ENCODE results near the gene CCDC102A.

DNA sequence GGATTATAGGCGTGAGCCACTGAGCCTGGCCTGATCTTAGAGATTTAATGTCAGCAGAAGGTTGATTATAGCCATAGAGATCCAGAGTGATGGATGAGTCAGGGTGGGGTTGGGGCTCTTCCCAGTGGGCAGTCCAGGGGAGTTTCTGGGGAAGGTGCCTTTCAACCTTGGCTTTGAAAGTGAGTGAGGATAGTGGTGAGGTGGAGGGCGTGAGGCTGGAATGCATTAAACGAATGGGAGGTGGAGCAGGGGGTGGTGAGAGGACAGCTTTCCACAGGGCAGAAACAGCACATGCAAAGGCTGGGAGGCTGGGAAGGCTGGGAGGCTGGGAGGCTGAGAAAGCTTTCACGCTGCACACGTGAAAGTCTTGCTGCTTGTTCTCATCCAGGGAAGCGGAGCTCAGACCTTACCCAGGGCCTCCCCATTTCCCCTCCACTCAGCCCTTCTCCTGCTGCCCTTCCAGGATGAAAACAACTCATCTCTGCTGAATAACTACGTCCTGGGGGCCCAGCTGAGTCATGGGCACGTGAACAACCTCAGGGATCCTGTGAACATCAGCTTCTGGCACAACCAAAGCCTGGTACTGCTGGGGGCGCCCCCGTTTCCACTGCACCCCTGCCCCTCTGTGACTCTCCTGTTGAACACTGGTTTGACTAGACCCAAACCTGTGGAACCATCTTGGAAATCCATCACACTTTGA lies 28.4 kb upstream of the CCDC102A start:
- TF ChIP-seq, protein P1, sequence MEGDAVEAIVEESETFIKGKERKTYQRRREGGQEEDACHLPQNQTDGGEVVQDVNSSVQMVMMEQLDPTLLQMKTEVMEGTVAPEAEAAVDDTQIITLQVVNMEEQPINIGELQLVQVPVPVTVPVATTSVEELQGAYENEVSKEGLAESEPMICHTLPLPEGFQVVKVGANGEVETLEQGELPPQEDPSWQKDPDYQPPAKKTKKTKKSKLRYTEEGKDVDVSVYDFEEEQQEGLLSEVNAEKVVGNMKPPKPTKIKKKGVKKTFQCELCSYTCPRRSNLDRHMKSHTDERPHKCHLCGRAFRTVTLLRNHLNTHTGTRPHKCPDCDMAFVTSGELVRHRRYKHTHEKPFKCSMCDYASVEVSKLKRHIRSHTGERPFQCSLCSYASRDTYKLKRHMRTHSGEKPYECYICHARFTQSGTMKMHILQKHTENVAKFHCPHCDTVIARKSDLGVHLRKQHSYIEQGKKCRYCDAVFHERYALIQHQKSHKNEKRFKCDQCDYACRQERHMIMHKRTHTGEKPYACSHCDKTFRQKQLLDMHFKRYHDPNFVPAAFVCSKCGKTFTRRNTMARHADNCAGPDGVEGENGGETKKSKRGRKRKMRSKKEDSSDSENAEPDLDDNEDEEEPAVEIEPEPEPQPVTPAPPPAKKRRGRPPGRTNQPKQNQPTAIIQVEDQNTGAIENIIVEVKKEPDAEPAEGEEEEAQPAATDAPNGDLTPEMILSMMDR (IDR thresholded peaks at IDR 0.05): no peak
- TF ChIP-seq EP300 (IDR thresholded peaks at IDR 0.05): no peak
